ENCODE data around the gene RCAN2.

GRCh38 chr6:46526607-46527006 lies 35.4 kb upstream of the RCAN2 start:
- TF ChIP-seq POLR2AphosphoS5 (IDR thresholded peaks at IDR 0.05; ENCODE audit: low read depth) (no peak), CTCF (conservative IDR thresholded peaks at IDR 0.05; ENCODE audit: low read depth in 2 of 2) (no peak), EZH2 (IDR thresholded peaks at IDR 0.05; ENCODE audit: low read depth, unreplicated experiment) (no peak)
